Stomach (tissue), 4 donors: ENCODE results near the gene SDK2.

Experiments
- POLR2A ChIP-seq, 4 donors: fragments of 450-650 bp; IDR thresholded peaks; one replicate each; pipeline ENCODE4 v1.6.1; 2016; ENCODE audit warnings: antibody characterized with exemption in 4 of 4, control low read depth in 2 of 4, mild to moderate bottlenecking in 1 of 4, moderate library complexity in 1 of 4
- POLR2AphosphoS5 ChIP-seq, 3 donors: sonication (generic); formaldehyde crosslinking; IDR thresholded peaks; one replicate each; pipeline ENCODE4 v1.6.1; 2016; ENCODE audit warnings: antibody characterized with exemption in 3 of 3
- TF ChIP-seq, protein P1 (sequence below), 7 experiments: fragments of 450-650 bp in 4 of 7; fragments of 200-600 bp in 3 of 7; sonication (generic) in 3 of 7; IDR thresholded peaks; one replicate each; pipeline ENCODE4 v1.5.1; 2016 to 2019; ENCODE audit warnings: antibody characterized with exemption in 7 of 7, control low read depth in 2 of 7, mild to moderate bottlenecking in 1 of 7

GRCh38 chr17:73388578-73388905 lies 255.7 kb downstream of the SDK2 start:
- TF ChIP-seq, protein P1, sequence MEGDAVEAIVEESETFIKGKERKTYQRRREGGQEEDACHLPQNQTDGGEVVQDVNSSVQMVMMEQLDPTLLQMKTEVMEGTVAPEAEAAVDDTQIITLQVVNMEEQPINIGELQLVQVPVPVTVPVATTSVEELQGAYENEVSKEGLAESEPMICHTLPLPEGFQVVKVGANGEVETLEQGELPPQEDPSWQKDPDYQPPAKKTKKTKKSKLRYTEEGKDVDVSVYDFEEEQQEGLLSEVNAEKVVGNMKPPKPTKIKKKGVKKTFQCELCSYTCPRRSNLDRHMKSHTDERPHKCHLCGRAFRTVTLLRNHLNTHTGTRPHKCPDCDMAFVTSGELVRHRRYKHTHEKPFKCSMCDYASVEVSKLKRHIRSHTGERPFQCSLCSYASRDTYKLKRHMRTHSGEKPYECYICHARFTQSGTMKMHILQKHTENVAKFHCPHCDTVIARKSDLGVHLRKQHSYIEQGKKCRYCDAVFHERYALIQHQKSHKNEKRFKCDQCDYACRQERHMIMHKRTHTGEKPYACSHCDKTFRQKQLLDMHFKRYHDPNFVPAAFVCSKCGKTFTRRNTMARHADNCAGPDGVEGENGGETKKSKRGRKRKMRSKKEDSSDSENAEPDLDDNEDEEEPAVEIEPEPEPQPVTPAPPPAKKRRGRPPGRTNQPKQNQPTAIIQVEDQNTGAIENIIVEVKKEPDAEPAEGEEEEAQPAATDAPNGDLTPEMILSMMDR (IDR thresholded peaks at IDR 0.05), result no peak
- TF ChIP-seq POLR2AphosphoS5 (IDR thresholded peaks at IDR 0.05), result no peak
- TF ChIP-seq POLR2A (IDR thresholded peaks at IDR 0.05), result no peak
